Bronchial epithelial cell (primary cell): Measurements from ENCODE around the gene AP1S3. TPM values are rescaled to one million over a fixed set of nuclear protein-coding genes. Genes with fewer than 3 reads are reported as not detected.

Source experiments
- DNase-seq: peaks from one replicate; pipeline ENCODE4 v3.0.0-alpha.2; 2010; ENCODE audit warnings: low read depth
- FAIRE-seq: peaks from 2 replicates; lab custom pipeline; 2011; peaks lifted over from hg19 to GRCh38; lab: Jason Lieb, UNC
- H3K27me3 ChIP-seq: 2 replicates; pipeline ENCODE4 v1.5.1; 2011; ENCODE audit warnings: low read length; ENCODE audit not compliant: control insufficient read depth, insufficient read depth
- H3K36me3 ChIP-seq: 2 replicates; pipeline ENCODE4 v1.5.1; 2011; ENCODE audit warnings: low read length; ENCODE audit not compliant: control insufficient read depth, insufficient read depth
- H3K4me3 ChIP-seq: 2 replicates; pipeline ENCODE4 v1.5.1; 2011; ENCODE audit warnings: mild to moderate bottlenecking, low read depth, low read length, control low read depth
- CTCF ChIP-seq: IDR thresholded peaks from 2 replicates; pipeline ENCODE4 v1.5.1; 2011; ENCODE audit warnings: mild to moderate bottlenecking, moderate library complexity, low read length, control low read depth, inconsistent platforms; ENCODE audit not compliant: insufficient read depth, severe bottlenecking
- total RNA-seq: library from RNA; depleted of rRNA; stranded (reverse); fragments of >200 nt; gene quantifications from 2 replicates; pipeline ENCODE4 v1.2.1, GENCODE V29; 2014

The AP1S3 gene
- total RNA-seq, 1 donor from 2014 or later: 59.5 TPM

GRCh38 chr2:223723954-223724411 is 113.4 kb downstream of the AP1S3 start:
- H3K4me3 ChIP-seq: no peak overlapping the region
- no peaks in the 10 kb centered on the region for H3K27me3 ChIP-seq
- FAIRE-seq (no peak), DNase-seq (no peak)
- TF ChIP-seq CTCF: no peak
- no peaks in the 10 kb centered on the region for H3K36me3 ChIP-seq

GRCh38 chr2:223722226-223722625 is 115.2 kb downstream of the AP1S3 start:
- Histone ChIP-seq H3K36me3 (no peaks in the 10 kb centered on the region), H3K27me3 (no peaks in the 10 kb centered on the region), H3K4me3 (no peak overlapping the region)
- no peak for FAIRE-seq
- no peak for TF ChIP-seq CTCF
- no peak for DNase-seq

DNA sequence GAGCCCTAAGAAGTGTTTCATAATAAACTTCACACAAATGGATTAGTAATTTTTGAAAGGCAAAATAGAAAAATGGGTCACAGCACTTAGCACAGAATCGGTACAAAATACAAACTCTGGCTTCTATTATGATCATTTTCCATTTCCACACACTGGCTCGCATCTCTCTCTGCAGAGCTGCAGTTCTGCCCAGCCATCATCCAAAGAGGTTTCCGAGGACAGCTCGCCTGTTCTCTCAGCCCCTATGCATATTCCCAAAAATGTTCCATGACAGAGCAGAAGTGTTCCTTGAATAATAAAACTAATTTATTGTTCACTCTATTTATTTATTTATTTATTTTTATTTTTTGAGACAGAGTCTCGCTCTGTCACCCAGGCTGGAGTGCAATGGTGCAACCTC is 115.6 kb downstream of the AP1S3 start:
- DNase-seq (no peak), FAIRE-seq (no peak)
- H3K36me3 ChIP-seq: no peaks in the 10 kb centered on the region
- H3K4me3 ChIP-seq: no peak overlapping the region
- H3K27me3 ChIP-seq: no peaks in the 10 kb centered on the region
- TF ChIP-seq CTCF: no peak

DNA sequence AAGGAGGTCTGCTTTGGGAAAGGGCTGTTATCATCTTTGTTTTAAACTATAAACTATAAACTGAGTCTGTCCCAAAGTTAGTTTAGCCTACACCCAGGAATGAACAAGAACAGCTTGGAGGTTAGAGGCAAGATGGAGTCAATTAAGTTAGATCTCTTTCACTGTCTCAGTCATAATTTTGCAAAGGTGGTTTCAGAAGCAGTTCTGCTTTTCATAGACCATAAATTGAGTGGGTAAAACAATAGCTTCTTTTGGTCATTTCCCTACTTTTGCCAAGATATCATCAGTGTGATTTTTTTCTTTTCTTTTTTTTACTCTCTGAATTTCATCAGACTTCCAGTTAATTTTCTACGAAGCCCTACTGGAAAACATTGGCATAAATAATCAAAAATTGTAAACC is 117.0 kb downstream of the AP1S3 start:
- no peak for FAIRE-seq
- TF ChIP-seq CTCF: no peak

GRCh38 chr2:223712642-223713041 is 124.7 kb downstream of the AP1S3 start:
- Histone ChIP-seq H3K4me3 (no peak overlapping the region), H3K36me3 (no peaks in the 10 kb centered on the region), H3K27me3 (no peaks in the 10 kb centered on the region)
- no peak for TF ChIP-seq CTCF
- DNase-seq (no peak), FAIRE-seq (no peak)

More for the DNA sequence above, 117.0 kb downstream of the AP1S3 start:
- no peak overlapping the region for H3K4me3 ChIP-seq
- H3K36me3 ChIP-seq: no peaks in the 10 kb centered on the region
- no peak for DNase-seq
- no peaks in the 10 kb centered on the region for H3K27me3 ChIP-seq
